MCF 10A (cell line): ENCODE data around the gene IL10RB. TPM values are rescaled to one million over a fixed set of nuclear protein-coding genes. Genes with fewer than 3 reads are reported as not detected.
A peak's percentile ranks its signal among the peaks of the same experiment; 100 is the strongest.

Experiments used
- BruUV-seq: library from RNA; stranded (reverse); fragments of 400-500 nt; replicated peaks from 2 replicates; lab custom pipeline; 2021; lab: Mats Ljungman, UMichigan
- CTCF ChIA-PET: fragments of 300-600 bp; sonication (Branson Sonifier 250); formaldehyde crosslinking; extraction: SDS; loops from one replicate; lab custom pipeline; 2021; ENCODE audit warnings: antibody characterized with exemption, inconsistent platforms; lab: Yijun Ruan, JAX
- POLR2A ChIA-PET: fragments of 300-600, 350-650 bp; sonication (Branson Sonifier 250); formaldehyde crosslinking; extraction: SDS; loops from one replicate; lab custom pipeline; 2020; ENCODE audit warnings: antibody characterized with exemption, inconsistent platforms; lab: Yijun Ruan, JAX
- DNase-seq: peaks from one replicate; pipeline ENCODE4 v3.0.0-alpha.2; 2018; ENCODE audit not compliant: unreplicated experiment
- H3K27ac Mint-ChIP-seq: one replicate; pipeline ENCODE4 v1.8.0; 2022; ENCODE audit warnings: mild to moderate bottlenecking, low read depth, mixed read lengths; ENCODE audit not compliant: unreplicated experiment
- H3K27me3 Mint-ChIP-seq: one replicate; pipeline ENCODE4 v1.8.0; 2022; ENCODE audit warnings: mixed read lengths; ENCODE audit not compliant: insufficient read depth, unreplicated experiment
- H3K36me3 Mint-ChIP-seq: one replicate; pipeline ENCODE4 v1.8.0; 2022; ENCODE audit warnings: mild to moderate bottlenecking, moderate library complexity, mixed read lengths; ENCODE audit not compliant: insufficient read depth, unreplicated experiment
- H3K4me1 Mint-ChIP-seq: one replicate; pipeline ENCODE4 v1.8.0; 2022; ENCODE audit warnings: mixed read lengths; ENCODE audit not compliant: insufficient read depth, unreplicated experiment
- H3K4me3 Mint-ChIP-seq: one replicate; pipeline ENCODE4 v1.8.0; 2022; ENCODE audit warnings: mild to moderate bottlenecking, moderate library complexity, mixed read lengths; ENCODE audit not compliant: unreplicated experiment
- H3K9me3 Mint-ChIP-seq: one replicate; pipeline ENCODE4 v1.8.0; 2022; ENCODE audit warnings: mixed read lengths; ENCODE audit not compliant: unreplicated experiment
- CTCF ChIP-seq: fragments of 200-600 bp; IDR thresholded peaks from one replicate; pipeline ENCODE4 v1.8.0; 2022; ENCODE audit warnings: antibody characterized with exemption, mild to moderate bottlenecking; ENCODE audit not compliant: unreplicated experiment
- intact Hi-C: fragments of 100-400 bp; cut with micrococcal nuclease; formaldehyde crosslinking; loops from 2 replicates; pipeline ENCODE4 v1.14.1; 2022
- total RNA-seq: library from RNA; stranded (reverse); gene quantifications from 2 replicates; pipeline ENCODE4 v1.2.3, GENCODE V29; 2022

The IL10RB gene
- total RNA-seq, 1 experiment from 2014 or later: 23.2 TPM

GRCh38 chr21:33262921-33263320, 3.2 kb upstream of the IL10RB start:
- ChIA-PET POLR2A (interaction anchor here (2.7 kb wide), 1 partner anchor 32 kb away, joined by 15 read pairs; the partner anchor contains the start of gene IFNAR2), CTCF (no interaction called here)
- no peak overlapping the region for H3K4me3 Mint-ChIP-seq
- no peak for TF ChIP-seq CTCF
- no peak for DNase-seq
- peaks cover 16% of the 10 kb centered on the region for H3K4me1 Mint-ChIP-seq
- H3K36me3 Mint-ChIP-seq: peaks cover 7% of the 10 kb centered on the region
- intact Hi-C loops: no loop called here
- no TSS peak for BruUV-seq
- no peaks in the 10 kb centered on the region for H3K9me3 Mint-ChIP-seq
- H3K27ac Mint-ChIP-seq: no peak overlapping the region
- H3K27me3 Mint-ChIP-seq: no peaks in the 10 kb centered on the region

GRCh38 chr21:33264561-33264960, 1.6 kb upstream of the IL10RB start:
- BruUV-seq: no TSS peak

GRCh38 chr21:33265664-33266049, 510 bp upstream of the IL10RB start:
- no TSS peak for BruUV-seq
- POLR2A ChIA-PET: interaction anchor here (0.5 to 6.2 kb wide), 15 partner anchors 9 to 894 kb away, joined by 3 to 53 read pairs (median 4); partner anchors contain the start of genes IFNAR1, IFNAR2 and TMEM50B
- Mint-ChIP-seq H3K27ac (no peak overlapping the region), H3K4me3 (peak overlapping the region; percentile 75), H3K27me3 (no peaks in the 10 kb centered on the region), H3K4me1 (peaks cover 25% of the 10 kb centered on the region), H3K9me3 (no peaks in the 10 kb centered on the region), H3K36me3 (peaks cover 24% of the 10 kb centered on the region)
- TF ChIP-seq CTCF: no peak
- no peak for DNase-seq
- CTCF ChIA-PET: interaction anchor here (0.8 to 1.0 kb wide), 2 partner anchors 38 to 69 kb away, joined by 3 to 5 read pairs; no protein-coding TSS in a partner anchor
- intact Hi-C loops: no loop called here

More at GRCh38 chr21:33264561-33264960, 1.6 kb upstream of the IL10RB start:
- no peak for TF ChIP-seq CTCF
- no peaks in the 10 kb centered on the region for H3K27me3 Mint-ChIP-seq
- CTCF ChIA-PET: interaction anchor here (0.7 kb wide), 1 partner anchor 33 kb away, joined by 3 read pairs; no protein-coding TSS in a partner anchor
- H3K4me1 Mint-ChIP-seq: peaks cover 19% of the 10 kb centered on the region
- H3K4me3 Mint-ChIP-seq: no peak overlapping the region
- no peak for DNase-seq
- no peak overlapping the region for H3K27ac Mint-ChIP-seq
- no peaks in the 10 kb centered on the region for H3K9me3 Mint-ChIP-seq
- POLR2A ChIA-PET: interaction anchor here (0.6 to 1.1 kb wide), 2 partner anchors 61 to 65 kb away, joined by 3 to 4 read pairs; no protein-coding TSS in a partner anchor
- H3K36me3 Mint-ChIP-seq: peaks cover 13% of the 10 kb centered on the region
- intact Hi-C loops: no loop called here

- Mint-ChIP-seq H3K36me3 (peaks cover 28% of the 10 kb centered on the region), H3K4me1 (peaks cover 25% of the 10 kb centered on the region), H3K4me3 (peak overlapping the region; percentile 75), H3K9me3 (no peaks in the 10 kb centered on the region), H3K27ac (peak overlapping the region; percentile 63), H3K27me3 (no peaks in the 10 kb centered on the region)
- intact Hi-C loops: no loop called here
- no peak for TF ChIP-seq CTCF
- CTCF ChIA-PET: interaction anchor here (0.7 to 1.6 kb wide), 3 partner anchors 36 to 108 kb away, joined by 3 to 5 read pairs (median 4); no protein-coding TSS in a partner anchor
- POLR2A ChIA-PET: interaction anchor here (0.6 to 6.2 kb wide), 14 partner anchors 17 to 895 kb away, joined by 3 to 53 read pairs (median 4); partner anchors contain the start of genes IFNAR1, IFNAR2 and TMEM50B
- no TSS peak for BruUV-seq
- no peak for DNase-seq
Observed at GRCh38 chr21:33266789-33267135, 595 bp downstream of the IL10RB start.
